ENCODE results near the gene CBFA2T2.
"Not testable (repeated sequence)": the region's sequence is repeated elsewhere in the genome, so short reads cannot be mapped to it uniquely, and the experiment has no call there.

The CBFA2T2 gene

DNA sequence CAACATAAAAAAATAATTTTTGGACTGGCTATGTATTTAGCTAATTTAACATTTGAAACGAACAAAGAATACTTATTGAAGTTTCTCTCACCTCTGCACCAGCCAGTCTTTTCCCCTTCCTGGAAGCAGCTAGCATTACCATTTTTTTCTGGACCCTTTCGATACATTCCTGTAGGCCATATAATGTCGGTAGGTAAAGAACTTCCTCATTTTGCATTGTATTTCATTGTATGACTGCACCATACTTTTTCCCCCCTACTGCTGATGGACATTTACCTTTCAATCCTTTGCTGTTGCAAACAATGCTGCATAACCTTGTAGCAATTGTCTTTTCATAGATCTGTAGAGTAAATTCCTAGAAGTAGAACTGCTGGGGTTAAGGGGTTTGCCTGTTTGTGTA is 17.6 kb downstream of the CBFA2T2 start:
- DNase-seq: no peak

DNA sequence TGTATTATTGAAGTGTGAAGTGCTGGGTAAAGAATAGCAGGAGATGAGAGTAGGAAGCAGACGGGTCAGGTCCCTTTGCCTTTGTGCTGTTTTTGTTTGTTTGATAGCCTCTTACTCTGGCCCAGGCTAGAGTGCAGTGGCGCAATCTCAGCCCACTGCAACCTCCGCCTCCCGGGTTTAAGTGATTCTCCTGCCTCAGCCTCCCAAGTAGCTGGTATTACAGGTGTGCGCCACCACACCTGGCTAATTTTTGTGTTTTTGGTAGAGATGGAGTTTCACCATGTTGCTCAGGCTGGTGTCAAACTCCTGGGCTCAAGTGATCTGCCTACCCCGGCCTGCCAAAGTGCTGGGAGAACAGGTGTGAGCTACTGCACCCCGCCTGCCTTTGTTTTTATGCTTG is 18.1 kb downstream of the CBFA2T2 start:
- not testable (repeated sequence) for DNase-seq

DNA sequence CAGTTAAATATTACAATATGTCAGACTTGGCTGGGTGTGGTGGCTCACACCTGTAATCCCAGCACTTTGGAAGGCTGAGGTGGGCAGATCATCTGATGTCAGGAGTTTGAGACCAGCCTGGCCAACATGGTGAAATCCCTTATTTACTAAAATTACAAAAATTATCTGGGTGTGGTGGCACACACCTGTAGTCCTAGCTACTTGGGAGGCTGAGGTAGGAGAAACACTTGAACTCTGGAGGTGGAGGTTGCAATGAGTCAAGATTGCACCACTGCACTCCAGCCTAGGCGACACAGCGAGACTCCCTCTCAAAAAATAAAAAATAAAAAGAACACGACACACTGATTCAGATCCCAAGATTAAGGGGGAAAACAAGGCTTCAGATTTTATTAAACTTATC is 19.2 kb downstream of the CBFA2T2 start:
- DNase-seq: not testable (repeated sequence)

DNA sequence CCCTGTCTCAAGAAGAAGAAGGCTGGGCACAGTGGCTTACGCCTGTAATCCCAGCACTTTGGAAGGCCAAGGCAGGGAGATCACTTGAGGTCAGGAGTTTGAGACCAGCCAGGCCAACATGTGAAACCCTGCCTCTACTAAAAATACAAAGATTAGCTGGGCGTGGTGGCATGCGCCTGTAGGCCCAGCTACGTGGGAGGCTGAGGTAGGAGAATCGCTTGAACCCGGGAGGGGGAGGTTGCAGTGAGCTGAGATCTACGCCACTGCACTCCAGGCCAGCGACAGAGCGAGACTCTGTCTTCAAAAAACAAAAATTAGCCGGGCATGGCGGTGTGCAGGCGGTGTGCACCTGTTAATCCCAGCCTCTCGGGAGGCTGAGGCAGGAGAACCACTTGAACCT is 22.0 kb downstream of the CBFA2T2 start:
- not testable (repeated sequence) for DNase-seq

DNA sequence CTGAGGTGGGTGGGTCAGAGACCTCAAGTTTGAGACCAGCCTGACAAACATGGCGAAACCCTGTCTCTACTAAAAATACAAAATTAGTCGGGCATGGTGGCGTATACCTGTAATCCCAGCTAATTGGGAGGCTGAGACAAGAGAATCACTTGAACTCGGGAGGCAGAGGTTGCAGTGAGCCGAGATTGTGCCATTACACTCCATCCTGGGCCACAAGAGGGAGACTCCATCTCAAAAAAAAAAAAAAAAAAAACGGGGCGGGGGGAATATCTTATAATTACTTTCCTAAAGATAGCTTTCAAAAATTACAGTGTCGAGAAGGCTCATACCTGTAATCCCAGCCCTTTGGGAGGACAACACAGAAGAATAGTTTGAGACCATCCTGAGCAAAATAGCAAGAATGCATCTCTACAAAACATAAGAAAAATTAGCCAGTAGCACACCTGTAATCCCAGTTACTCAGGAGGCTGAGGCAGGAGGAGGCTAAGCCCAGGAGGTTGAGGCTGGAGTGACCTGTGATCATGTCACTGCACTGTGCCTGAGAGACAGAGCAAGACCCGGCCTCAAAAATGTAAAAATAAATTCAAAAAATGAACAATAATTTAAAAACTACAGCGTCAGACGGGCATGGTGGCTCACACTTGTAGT is 25.8 kb downstream of the CBFA2T2 start:
- no peak for DNase-seq

DNA sequence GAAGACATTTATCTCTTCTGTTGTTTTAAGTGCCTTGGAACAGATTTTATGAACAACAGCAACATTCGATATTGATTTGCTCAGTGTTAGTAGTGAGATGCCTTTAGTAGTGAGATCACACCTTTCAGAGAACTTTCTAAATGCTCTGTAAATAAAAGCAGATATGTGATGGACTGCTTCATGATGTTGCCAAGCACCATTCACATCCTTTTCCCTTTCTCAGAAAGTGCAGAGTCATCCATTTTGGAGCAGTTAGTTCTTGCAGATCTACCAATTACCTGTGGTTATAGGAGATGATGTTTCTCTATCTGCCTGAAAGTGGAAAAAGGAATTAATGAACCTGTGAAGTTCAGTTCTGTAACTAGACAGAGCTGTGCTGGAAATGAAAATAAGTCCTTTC is 27.0 kb downstream of the CBFA2T2 start:
- DNase-seq: peak; percentile 9

DNA sequence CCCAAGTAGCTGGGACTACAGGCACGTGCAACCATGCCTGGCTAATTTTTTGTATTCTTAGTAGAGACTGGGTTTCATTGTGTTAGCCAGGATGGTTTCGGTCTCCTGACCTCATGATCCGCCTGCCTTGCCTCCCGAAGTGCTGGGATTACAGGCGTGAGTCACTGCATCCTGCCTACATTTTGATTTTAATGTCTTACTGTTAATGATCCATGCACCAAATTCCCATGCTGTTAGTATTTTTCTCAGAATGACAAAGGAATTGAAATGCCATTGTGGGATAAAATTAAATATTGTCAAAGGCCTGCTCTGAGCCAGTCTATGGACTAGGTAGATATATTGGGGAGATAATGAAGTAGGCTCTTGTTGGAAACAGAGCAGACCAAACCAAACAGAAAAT is 28.2 kb downstream of the CBFA2T2 start:
- DNase-seq: peak; percentile 82

DNA sequence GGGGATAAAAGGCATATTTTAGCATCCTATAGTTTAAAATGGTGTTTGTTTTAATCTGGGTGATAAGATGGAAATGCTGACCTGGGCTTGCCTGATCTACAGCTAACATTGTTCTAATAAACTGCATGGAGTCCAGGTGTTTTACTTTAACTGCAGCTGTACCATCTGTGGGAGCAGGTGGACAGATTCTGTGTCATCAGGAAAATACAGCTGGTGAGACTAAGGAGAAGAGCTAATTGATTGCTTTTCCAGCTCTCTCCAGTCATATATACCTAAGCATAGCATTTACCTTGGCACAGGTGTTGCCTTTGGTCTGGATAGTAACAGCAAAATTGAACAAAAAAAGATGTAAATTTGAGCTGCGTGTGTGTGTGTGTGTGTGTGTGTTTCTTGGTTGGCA is 31.6 kb downstream of the CBFA2T2 start:
- DNase-seq: no peak

DNA sequence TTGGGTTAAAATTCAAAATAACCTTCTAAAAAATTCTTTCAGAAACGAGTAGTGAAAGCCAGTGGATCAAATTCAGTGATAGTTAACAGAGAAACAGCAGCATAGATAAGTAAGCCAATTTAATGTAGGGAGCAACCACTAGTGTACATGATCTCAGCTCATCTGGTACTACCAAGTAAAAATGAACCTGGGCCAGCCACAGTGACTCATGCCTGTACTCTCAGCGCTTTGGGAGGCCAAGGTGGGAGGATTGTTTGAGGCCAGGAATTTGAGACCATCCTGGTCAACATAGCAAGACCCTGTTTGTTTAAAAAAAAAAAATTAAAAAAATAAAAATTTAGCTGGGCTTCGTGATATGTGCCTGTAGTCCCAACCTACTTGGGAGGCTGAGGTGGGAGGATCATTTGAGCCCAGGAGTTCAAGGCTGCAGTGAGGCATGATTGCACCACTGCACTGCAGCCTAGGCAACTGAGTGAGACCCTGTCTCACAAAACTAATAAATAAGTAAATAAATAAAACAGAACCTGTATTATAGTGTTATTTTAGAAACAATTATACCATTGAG is 32.4 kb downstream of the CBFA2T2 start:
- DNase-seq: no peak

DNA sequence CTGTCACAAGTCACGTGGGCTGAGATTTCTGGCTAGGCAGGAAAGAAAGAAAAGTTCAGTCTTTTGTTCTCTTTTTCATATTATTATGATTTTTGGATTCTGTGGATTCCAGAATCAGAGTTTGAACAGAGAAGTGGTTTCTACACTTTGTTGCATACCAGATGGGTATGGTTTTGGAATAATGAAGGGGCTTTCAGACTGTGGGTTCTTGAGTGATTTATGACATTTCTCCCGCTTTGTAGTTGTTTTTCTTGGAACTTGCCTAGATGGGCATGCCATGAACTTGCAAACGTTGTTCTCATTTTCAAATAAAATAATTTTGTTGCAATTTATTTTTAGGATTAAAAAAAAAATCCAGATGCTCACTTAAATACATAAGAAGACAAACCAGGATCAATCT is 34.4 kb downstream of the CBFA2T2 start:
- DNase-seq: peak; percentile 42

DNA sequence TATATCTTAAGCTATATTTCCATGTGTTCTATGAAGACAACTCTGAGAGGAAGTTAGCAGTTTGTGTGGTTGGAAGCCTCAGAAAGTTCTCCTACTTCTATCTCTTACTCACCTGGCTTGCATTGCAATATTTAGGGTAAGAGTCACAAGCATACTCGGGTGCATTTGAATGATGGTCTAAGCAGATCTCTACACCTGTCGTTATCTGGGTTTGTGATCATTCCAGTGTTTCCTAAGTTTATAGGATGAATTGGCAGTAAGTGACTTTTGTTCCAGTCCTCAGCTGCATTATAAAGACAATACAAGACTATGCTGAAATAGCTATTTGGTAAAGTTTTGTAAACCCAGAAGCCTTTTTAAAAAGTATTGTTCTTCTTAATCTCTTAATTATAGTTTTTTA is 36.9 kb downstream of the CBFA2T2 start:
- no peak for DNase-seq

DNA sequence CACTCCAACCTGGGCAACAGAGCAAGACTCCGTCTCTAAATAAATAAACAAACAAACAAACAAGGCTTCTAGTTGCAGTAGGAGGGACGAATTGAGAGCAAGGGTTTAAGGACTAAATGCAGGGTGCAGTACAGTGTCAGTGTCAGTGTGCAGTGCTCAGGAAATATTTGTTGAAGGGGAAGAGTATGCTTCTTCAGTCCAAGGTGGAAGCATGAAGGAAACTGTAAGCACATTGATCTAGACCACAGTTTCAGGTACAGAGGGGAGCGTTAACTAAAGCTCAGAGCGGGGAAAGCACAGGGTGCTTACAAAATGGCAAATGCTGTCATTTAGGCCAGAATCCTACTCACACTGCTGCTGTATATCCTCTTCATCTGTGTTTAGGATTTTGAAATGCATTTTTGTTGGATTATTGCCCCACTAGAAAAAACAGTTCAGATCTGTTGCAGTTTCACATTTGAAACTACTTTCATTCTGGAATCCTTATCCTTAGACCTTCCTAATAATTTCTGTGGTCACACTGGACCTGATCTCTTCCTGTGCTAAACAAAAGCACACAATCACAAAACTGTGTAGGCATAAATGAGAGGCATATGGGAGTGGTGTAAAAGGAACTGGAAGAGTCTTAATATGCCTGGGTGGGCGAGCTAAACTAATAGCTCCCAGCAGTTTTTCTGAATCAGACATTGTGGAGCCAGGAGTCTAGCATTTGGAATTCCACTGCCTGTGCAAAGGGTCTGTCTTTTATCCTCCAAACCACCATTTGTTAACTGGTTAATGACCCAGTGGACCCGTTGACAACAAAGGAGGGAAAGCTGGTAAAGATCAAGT is 41.4 kb downstream of the CBFA2T2 start:
- peak; percentile 50 for DNase-seq

DNA sequence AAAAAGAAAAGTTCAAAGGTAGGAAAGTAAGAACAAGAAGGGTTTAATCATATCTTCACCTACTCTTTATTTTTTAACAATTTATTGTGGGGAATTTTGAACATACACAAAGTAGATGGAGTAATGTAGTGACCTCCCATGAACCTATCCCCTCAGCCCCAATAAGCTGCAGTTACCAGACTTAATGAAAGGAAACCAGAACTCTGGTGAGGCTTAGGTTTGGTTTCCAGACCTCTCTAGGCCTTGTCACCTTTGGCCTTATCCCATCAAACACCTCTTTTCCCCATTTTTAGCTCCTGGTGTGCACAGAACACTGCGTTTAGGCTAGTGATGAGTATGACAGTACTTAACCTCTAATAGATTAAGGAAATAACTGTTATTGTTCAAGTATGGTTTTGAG is 42.0 kb downstream of the CBFA2T2 start:
- no peak for DNase-seq

DNA sequence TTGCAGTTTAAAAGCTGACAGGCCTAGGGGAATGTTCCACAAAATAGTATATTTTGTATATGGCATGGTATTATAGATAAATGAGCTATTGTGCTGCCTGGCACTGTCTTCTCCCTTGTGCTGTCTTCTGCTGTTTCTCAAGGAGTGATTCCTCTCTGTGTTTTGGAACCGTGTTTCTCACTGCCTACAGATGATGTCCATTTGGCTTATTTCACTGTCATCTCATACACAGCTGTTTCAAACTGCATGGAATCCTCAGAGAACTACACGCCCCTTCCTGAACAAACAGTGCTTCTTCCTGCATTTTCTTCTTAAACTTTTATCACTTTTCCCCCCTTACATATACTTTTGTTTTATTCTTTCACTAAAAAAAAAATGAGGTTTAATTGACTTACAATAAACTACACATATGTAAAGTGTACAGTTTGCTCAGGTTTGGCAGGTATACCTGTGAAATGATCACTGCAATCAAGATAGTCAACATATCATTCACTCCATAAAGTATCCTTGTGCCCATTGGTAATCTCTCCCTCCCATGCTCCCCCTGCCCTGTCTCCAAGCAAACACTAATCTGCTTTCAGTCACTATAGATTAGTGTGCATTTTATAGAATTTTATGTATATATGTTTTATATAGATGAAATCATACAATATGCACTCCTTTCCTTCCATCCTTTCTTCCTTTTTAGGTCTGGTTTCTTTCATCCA is 43.0 kb downstream of the CBFA2T2 start:
- no peak for DNase-seq

DNA sequence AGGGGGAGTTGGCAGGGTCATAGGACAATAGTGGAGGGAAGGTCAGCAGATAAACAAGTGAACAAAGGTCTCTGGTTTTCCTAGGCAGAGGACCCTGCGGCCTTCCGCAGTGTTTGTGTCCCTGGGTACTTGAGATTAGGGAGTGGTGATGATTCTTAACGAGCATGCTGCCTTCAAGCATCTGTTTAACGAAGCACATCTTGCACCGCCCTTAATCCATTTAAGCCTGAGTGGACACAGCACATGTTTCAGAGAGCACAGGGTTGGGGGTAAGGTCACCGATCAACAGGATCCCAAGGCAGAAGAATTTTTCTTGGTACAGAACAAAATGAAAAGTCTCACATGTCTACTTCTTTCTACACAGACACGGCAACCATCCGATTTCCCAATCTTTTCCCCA is 45.8 kb downstream of the CBFA2T2 start:
- not testable (repeated sequence) for DNase-seq

DNA sequence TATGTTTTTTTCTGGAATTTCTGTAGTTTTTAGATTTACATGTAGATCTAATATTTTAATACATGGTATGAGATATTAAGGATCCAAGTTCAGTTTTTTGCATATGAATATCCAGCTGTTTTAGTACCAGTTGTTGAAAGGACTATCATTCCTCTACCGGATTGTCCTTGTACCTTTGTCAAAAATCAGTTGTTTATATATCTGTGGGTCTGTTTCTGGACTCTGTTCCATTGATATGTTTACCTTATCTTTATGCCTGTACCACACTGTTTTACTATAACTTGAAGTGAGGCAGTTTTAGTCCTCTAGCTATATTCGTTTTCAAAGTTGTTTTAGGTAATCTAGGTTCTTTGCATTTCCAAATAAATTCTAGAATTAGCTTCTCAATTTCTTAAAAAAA is 47.7 kb downstream of the CBFA2T2 start:
- DNase-seq: no peak

DNA sequence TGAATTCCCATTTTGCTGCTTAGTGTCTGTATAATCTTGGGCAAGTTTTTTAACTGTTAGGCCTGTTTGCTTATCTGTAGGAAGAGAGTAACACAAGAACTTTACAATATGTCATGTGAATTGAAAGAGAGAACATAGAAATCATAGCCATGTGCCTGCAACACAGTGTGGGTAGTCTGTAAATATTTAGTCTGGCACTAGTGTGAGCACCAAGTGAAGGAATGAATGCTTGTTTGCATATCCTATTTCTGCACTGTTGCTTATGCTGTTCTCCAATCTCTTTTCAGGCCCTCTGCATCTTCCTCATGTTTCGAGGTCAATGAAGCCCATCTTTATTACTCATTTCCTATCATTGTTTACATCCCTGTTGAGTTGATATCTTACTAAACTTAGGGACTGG is 49.2 kb downstream of the CBFA2T2 start:
- peak; percentile 21 for DNase-seq

DNA sequence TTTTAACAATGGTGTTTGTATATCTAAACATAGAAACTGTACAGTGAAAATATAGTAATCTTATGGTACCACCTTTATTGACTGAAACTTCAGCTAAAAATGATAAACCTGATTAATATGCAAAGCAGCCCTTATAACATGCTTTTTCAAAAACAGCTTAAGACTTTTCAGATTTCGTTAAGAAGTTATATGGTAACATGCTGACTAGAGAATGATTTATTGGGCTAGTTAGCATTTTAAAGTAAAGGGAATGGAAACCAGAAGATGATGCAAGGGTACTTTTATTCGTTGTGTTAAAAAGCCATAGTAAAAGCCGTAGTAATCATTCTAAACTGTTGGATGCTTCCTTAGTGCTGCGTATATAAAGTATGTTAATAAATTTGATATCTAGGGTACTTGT is 50.5 kb downstream of the CBFA2T2 start:
- no peak for DNase-seq

DNA sequence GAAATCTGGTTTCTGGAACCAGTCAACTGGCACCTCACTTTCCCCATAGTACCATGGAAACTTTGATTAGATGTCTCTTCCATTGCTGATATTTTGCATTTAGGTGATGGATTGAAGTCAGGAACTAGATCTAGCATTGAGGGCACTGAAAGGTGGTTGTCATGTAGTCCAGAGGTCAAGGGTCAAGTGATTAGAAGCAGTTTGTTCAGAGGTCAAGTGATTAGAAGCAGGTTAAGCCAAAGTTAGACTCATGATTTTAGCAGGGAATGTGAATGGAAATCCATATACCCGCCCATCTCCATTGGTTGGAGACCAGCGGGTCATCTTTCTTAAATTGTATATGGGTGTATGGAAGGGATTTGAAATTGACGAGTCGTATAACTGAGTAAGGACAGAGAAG is 51.2 kb downstream of the CBFA2T2 start:
- DNase-seq: no peak

DNA sequence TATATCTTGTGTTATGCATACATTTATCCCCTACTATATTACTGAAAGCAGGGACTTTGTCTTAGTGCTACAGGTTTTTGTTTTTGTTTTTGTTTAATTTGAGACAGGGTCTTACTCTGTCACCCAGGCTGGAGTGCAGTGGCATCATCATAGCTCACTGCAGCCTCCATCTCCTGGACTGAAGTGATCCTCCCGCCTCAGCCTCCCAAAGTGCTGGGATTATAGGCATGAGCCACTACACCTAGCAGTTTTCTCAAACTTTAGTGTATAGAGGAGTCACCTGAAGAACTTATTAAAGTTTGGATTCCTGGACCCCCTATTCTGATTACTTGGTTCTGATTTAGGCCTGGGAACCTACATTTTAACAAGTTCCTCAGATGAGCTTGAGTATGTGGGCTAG is 51.9 kb downstream of the CBFA2T2 start:
- no peak for DNase-seq

DNA sequence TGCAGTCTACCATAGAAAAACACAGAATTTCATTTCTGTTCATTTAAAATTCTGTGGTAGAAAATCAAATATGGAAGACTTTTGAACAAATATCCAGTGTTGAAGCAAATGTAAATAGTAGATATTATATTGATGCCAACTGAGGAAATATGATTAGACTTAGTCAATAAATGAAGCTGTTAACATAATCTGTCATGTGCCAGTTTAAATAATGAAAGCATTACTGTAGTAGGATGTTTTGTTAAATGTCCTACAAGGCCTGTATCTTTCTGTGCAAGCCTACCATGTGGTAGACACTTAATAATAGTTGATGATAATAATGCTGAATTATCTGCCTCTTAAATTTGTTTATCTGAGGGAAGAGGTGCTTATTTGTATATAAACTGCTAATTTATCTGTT is 55.9 kb downstream of the CBFA2T2 start:
- DNase-seq: no peak

DNA sequence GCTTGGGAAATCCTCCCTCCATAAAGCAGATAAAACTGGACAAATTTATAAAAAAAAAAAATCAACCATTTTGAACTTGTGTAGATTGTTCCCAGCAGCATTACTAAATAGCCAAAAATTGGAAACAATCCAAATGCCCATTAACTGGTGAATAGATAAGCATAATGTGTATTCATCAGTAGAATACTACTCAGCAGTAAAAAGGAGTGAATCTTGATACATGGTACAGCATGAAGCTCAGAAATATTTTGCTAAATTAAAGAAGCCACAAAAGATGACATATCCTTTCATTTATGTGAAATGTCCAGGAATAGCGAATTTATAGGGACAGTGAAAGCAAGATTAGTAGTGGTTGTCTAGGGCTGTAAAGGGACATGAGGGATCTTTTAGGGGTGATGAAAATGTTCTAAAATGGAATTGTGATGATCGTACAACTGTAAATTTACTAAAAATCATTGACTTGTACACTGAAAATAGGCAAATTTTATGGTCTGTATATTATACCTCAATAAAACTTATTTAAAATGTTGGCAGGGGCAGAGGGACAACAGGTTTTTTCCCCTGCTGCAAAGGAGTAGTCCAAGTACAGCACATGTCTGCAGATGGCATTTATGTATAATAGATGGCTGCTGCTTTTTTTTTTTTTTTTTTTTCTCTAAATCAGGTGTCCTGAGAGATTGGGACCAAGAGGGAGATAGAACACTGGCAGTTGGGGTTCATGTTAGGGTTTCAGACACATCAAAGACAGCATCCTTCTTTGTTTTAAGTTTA is 59.5 kb downstream of the CBFA2T2 start:
- DNase-seq: no peak

DNA sequence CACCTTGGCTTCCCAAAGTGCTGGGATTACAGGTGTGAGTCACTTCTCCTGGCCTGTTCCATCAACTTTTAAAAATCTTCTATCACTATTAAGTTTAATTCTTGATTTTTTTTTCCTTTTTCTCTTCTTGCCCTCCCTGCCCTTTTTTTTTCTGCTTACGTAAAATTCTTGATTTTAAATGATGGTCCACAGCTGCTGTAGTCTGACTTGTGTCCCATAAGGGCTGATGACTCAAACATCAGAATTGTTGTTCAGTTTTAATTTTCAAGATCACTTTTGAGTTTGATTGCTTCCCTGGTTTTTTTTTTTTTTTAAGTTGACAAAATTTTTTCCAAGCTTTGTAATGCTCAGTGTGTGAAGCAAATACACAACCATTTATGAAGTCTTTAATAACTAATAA is 61.9 kb downstream of the CBFA2T2 start:
- peak; percentile 20 for DNase-seq
